SK-N-MC (cell line): ENCODE measurements around the gene UAP1L1.

Experiments used
- EZH2 ChIP-seq: fragments of 200-600 bp; sonication (generic); IDR thresholded peaks from one replicate; pipeline ENCODE4 v1.6.1; 2017; ENCODE audit warnings: antibody characterized with exemption
- FOXP2 ChIP-seq: optimal IDR thresholded peaks from 2 replicates; pipeline ENCODE3; 2011; ENCODE audit warnings: mild to moderate bottlenecking, moderate library complexity; ENCODE audit not compliant: insufficient read depth; ENCODE audit errors: extremely low read length, control extremely low read depth
- POLR2AphosphoS5 ChIP-seq: IDR thresholded peaks from 2 replicates; pipeline ENCODE4 v1.6.1; 2012; ENCODE audit warnings: mild to moderate bottlenecking, low read depth, low read length, borderline replicate concordance

- no peak for TF ChIP-seq POLR2AphosphoS5
- TF ChIP-seq EZH2, result no peak
- TF ChIP-seq FOXP2, result no peak
Measured at GRCh38 chr9:137066096-137066861, 11.0 kb upstream of the UAP1L1 start.
